ENCODE data around the gene LRRC8E.

GRCh38 chr19:7857727-7858108 lies 30.6 kb upstream of the LRRC8E start:
- TF ChIP-seq CTCF (conservative IDR thresholded peaks at IDR 0.05; ENCODE audit: low read length), result no peak
- TF ChIP-seq EZH2phosphoT487 (IDR thresholded peaks at IDR 0.05; ENCODE audit: borderline replicate concordance), result no peak
